Measurements from ENCODE around the gene NDUFC1.

- no peak for TF ChIP-seq POLR2AphosphoS5 (IDR thresholded peaks at IDR 0.05; ENCODE audit: low read depth, low read length)
- no peak for TF ChIP-seq TAF1 (IDR thresholded peaks at IDR 0.05; ENCODE audit: borderline replicate concordance, insufficient read depth, low read length)
- TF ChIP-seq, protein P1, sequence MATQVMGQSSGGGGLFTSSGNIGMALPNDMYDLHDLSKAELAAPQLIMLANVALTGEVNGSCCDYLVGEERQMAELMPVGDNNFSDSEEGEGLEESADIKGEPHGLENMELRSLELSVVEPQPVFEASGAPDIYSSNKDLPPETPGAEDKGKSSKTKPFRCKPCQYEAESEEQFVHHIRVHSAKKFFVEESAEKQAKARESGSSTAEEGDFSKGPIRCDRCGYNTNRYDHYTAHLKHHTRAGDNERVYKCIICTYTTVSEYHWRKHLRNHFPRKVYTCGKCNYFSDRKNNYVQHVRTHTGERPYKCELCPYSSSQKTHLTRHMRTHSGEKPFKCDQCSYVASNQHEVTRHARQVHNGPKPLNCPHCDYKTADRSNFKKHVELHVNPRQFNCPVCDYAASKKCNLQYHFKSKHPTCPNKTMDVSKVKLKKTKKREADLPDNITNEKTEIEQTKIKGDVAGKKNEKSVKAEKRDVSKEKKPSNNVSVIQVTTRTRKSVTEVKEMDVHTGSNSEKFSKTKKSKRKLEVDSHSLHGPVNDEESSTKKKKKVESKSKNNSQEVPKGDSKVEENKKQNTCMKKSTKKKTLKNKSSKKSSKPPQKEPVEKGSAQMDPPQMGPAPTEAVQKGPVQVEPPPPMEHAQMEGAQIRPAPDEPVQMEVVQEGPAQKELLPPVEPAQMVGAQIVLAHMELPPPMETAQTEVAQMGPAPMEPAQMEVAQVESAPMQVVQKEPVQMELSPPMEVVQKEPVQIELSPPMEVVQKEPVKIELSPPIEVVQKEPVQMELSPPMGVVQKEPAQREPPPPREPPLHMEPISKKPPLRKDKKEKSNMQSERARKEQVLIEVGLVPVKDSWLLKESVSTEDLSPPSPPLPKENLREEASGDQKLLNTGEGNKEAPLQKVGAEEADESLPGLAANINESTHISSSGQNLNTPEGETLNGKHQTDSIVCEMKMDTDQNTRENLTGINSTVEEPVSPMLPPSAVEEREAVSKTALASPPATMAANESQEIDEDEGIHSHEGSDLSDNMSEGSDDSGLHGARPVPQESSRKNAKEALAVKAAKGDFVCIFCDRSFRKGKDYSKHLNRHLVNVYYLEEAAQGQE (IDR thresholded peaks at IDR 0.05; ENCODE audit: insufficient read depth in 1 of 2, low read depth in 2 of 2, low read length in 2 of 2): no peak
These were observed 2.6 kb upstream of the NDUFC1 start for GRCh38 chr4:139304920-139305319.

Data from PFSK-1 (cell line).